ENCODE data around the gene IKZF4.
"Not testable (repeated sequence)": the region's sequence is repeated elsewhere in the genome, so short reads cannot be mapped to it uniquely, and the experiment has no call there.

The IKZF4 gene

GRCh38 chr12:56040151-56040550, 19.3 kb downstream of the IKZF4 start:
- no peak for DNase-seq (ENCODE audit: low read depth)

GRCh38 chr12:56040963-56041551, 20.2 kb downstream of the IKZF4 start:
- DNase-seq (ENCODE audit: low read depth), result no peak

GRCh38 chr12:56041552-56042429, 20.9 kb downstream of the IKZF4 start, which contains the start of gene RPS26:
TSS of gene RPS26 (plus strand) at chr12:56041918. CDS start at chr12:56042167, 249 bp downstream.
- peak; percentile 99 for DNase-seq (ENCODE audit: low read depth)

- not testable (repeated sequence) for DNase-seq (ENCODE audit: low read depth)
Observed at GRCh38 chr12:56042430-56042813, 21.6 kb downstream of the IKZF4 start.

GRCh38 chr12:56042843-56043242, 22.0 kb downstream of the IKZF4 start:
- no peak for DNase-seq (ENCODE audit: low read depth)

- no peak for DNase-seq (ENCODE audit: low read depth)
Observed at GRCh38 chr12:56046027-56046780, 25.4 kb downstream of the IKZF4 start.

GRCh38 chr12:56053407-56053893, 32.6 kb downstream of the IKZF4 start:
- DNase-seq (ENCODE audit: low read depth), result no peak

GRCh38 chr12:56059964-56060363, 39.1 kb downstream of the IKZF4 start:
- peak; percentile 56 for DNase-seq (ENCODE audit: low read depth)

GRCh38 chr12:56061982-56062381, 41.1 kb downstream of the IKZF4 start:
- no peak for DNase-seq (ENCODE audit: low read depth)

- no peak for DNase-seq (ENCODE audit: low read depth)
Observed at GRCh38 chr12:56062996-56063395, 42.2 kb downstream of the IKZF4 start.

- peak; percentile 36 for DNase-seq (ENCODE audit: low read depth)
Observed at GRCh38 chr12:56071648-56072047, 50.8 kb downstream of the IKZF4 start.

- no peak for DNase-seq (ENCODE audit: low read depth)
Observed at GRCh38 chr12:56074396-56074795, 53.6 kb downstream of the IKZF4 start.

GRCh38 chr12:56077966-56078365, 57.1 kb downstream of the IKZF4 start:
- not testable (repeated sequence) for DNase-seq (ENCODE audit: low read depth)

- no peak for DNase-seq (ENCODE audit: low read depth)
Observed at GRCh38 chr12:56078427-56078826, 57.6 kb downstream of the IKZF4 start.

- peak; percentile 53 for DNase-seq (ENCODE audit: low read depth)
Observed at GRCh38 chr12:56078931-56079722, 58.3 kb downstream of the IKZF4 start.

- peak; percentile 62 for DNase-seq (ENCODE audit: low read depth)
Observed at GRCh38 chr12:56079723-56080555, 59.1 kb downstream of the IKZF4 start, which contains the start of gene ERBB3. TSS of gene ERBB3 (plus strand) at chr12:56080165. CDS start at chr12:56080301, 136 bp downstream.

- no peak for DNase-seq (ENCODE audit: low read depth)
Observed at GRCh38 chr12:56080556-56081138, 59.8 kb downstream of the IKZF4 start.

GRCh38 chr12:56081393-56082347, 60.8 kb downstream of the IKZF4 start:
- no peak for DNase-seq (ENCODE audit: low read depth)

- no peak for DNase-seq (ENCODE audit: low read depth)
Observed at GRCh38 chr12:56082382-56082781, 61.5 kb downstream of the IKZF4 start.

All from HS-5 (cell line).